ENCODE data around the gene INTS6L. TPM values are rescaled to one million over a fixed set of nuclear protein-coding genes. Genes with fewer than 3 reads are reported as not detected.

Gene INTS6L
- total and polyA plus RNA-seq, 2 experiments from 2014 or later = 8.1 to 12.3 TPM

DNA sequence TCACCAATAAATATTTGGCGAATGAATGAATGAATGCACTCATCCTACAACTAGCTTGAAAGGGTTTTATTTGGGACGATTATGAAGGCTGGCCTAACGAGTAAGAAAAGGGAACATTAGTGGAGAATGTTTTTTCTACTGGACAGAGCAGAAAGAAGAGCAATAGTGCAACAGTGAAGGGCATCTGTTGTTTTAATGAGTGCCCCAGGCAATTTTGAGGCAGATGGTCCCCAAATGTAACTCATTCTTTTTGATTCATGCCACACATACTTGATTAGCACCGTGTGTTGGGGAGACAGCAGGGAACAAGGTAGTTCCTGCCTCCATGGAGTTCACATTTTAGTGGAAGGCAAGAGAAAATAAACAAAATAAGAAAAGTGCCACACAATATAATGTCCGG lies 22.7 kb upstream of the INTS6L start:
- WGBS (ENCODE audit: low lambda C conversion rate, missing lambda C conversion rate) = 64% methylated on average over 5 of the region's 5 CpGs
- Histone ChIP-seq H3K27ac (no peak overlapping the region), H3K79me2 (no peaks in the 10 kb centered on the region), H2AFZ (no peak overlapping the region), H3K27me3 (no peaks in the 10 kb centered on the region), H3K9me2 (replicated peaks; ENCODE audit: insufficient read depth) (no peaks in the 10 kb centered on the region), H3K9me3 (ENCODE audit: low read depth) (no peaks in the 10 kb centered on the region), H3K36me3 (replicated peaks; ENCODE audit: insufficient read depth, low read depth) (no peaks in the 10 kb centered on the region), H3K4me3 (no peak overlapping the region), H3K4me2 (no peak overlapping the region), H3K4me1 (ENCODE audit: insufficient read depth) (no peaks in the 10 kb centered on the region), H4K20me1 (ENCODE audit: insufficient read depth, poor library complexity, severe bottlenecking) (no peaks in the 10 kb centered on the region)
- TF ChIP-seq CTCF (IDR thresholded peaks at IDR 0.05; ENCODE audit: poor library complexity) (no peak), EZH2 (IDR thresholded peaks at IDR 0.05; ENCODE audit: borderline replicate concordance) (no peak), EZH2phosphoT487 (IDR thresholded peaks at IDR 0.05; ENCODE audit: low read depth, severe bottlenecking, unreplicated experiment) (no peak)
- DNase-seq (ENCODE audit: low spot score) = no peak

GRCh38 chrX:135498236-135498635 lies 22.2 kb upstream of the INTS6L start:
- no peaks in the 10 kb centered on the region for H3K27me3 ChIP-seq
- WGBS (ENCODE audit: low lambda C conversion rate, missing lambda C conversion rate) = 84% methylated on average over 2 of the region's 2 CpGs

DNA sequence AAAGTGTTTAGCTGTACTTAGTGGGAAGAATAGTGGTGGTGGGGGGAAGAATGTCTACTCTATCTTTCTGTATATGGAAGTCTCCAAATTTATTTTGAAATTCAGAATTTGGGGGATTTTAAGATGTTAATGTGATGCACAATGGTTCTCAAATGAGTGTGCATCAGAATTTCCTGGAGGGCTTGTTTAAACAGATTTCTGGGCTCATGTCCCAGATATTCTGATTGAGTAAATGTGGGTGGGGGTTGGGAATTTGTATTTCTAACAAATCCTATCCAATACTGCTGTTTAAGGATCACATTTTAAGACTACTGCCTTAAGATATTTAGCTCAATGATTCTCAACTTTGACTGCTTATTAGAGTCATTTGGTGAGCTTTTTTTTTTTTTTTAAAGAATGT lies 15.1 kb upstream of the INTS6L start:
- Histone ChIP-seq H3K79me2 (no peaks in the 10 kb centered on the region), H3K9me2 (replicated peaks; ENCODE audit: insufficient read depth) (no peaks in the 10 kb centered on the region), H3K27ac (no peak overlapping the region), H3K9me3 (ENCODE audit: low read depth) (no peaks in the 10 kb centered on the region), H2AFZ (no peak overlapping the region), H3K27me3 (no peaks in the 10 kb centered on the region), H3K4me2 (no peak overlapping the region), H3K4me3 (no peak overlapping the region), H3K36me3 (replicated peaks; ENCODE audit: insufficient read depth, low read depth) (no peaks in the 10 kb centered on the region), H4K20me1 (ENCODE audit: insufficient read depth, poor library complexity, severe bottlenecking) (no peaks in the 10 kb centered on the region), H3K4me1 (ENCODE audit: insufficient read depth) (no peaks in the 10 kb centered on the region)
- TF ChIP-seq CTCF (IDR thresholded peaks at IDR 0.05; ENCODE audit: poor library complexity) (no peak), EZH2 (IDR thresholded peaks at IDR 0.05; ENCODE audit: borderline replicate concordance) (no peak), EZH2phosphoT487 (IDR thresholded peaks at IDR 0.05; ENCODE audit: low read depth, severe bottlenecking, unreplicated experiment) (no peak)
- DNase-seq (ENCODE audit: low spot score) = no peak

More at GRCh38 chrX:135498236-135498635, 22.2 kb upstream of the INTS6L start:
- Histone ChIP-seq H3K9me2 (replicated peaks; ENCODE audit: insufficient read depth) (no peaks in the 10 kb centered on the region), H3K79me2 (no peaks in the 10 kb centered on the region), H3K4me1 (ENCODE audit: insufficient read depth) (no peaks in the 10 kb centered on the region), H3K4me2 (no peak overlapping the region), H2AFZ (no peak overlapping the region), H3K36me3 (replicated peaks; ENCODE audit: insufficient read depth, low read depth) (no peaks in the 10 kb centered on the region), H3K9me3 (ENCODE audit: low read depth) (no peaks in the 10 kb centered on the region), H3K4me3 (no peak overlapping the region), H4K20me1 (ENCODE audit: insufficient read depth, poor library complexity, severe bottlenecking) (no peaks in the 10 kb centered on the region), H3K27ac (no peak overlapping the region)
- DNase-seq (ENCODE audit: low spot score) = no peak
- TF ChIP-seq EZH2 (IDR thresholded peaks at IDR 0.05; ENCODE audit: borderline replicate concordance) = no peak
- TF ChIP-seq EZH2phosphoT487 (IDR thresholded peaks at IDR 0.05; ENCODE audit: low read depth, severe bottlenecking, unreplicated experiment) = no peak
- no peak for TF ChIP-seq CTCF (IDR thresholded peaks at IDR 0.05; ENCODE audit: poor library complexity)

DNA sequence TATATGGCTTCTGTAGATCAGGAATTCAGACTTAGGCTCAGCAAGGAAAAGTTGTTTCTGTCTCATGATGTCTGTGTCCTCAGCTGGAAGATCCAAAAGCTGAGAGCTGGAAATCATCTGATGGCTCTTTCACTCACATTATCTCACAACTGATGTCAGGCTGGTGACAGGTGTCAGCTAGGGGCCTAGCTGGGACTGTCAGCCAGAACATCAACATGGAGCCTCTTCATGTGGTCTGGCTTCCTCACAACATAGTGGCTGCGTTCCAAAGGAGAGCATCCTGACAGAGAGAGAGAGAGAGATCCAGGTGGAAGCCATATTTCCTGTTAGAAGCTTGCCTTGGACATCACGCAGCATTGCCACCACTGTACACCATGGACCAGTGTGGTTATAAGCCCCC lies 10.6 kb upstream of the INTS6L start:
- no peaks in the 10 kb centered on the region for H3K27me3 ChIP-seq
- TF ChIP-seq EZH2 (IDR thresholded peaks at IDR 0.05; ENCODE audit: borderline replicate concordance) (no peak), CTCF (IDR thresholded peaks at IDR 0.05; ENCODE audit: poor library complexity) (no peak), EZH2phosphoT487 (IDR thresholded peaks at IDR 0.05; ENCODE audit: low read depth, severe bottlenecking, unreplicated experiment) (no peak)
- DNase-seq (ENCODE audit: low spot score) = no peak
- H3K9me2 ChIP-seq (replicated peaks; ENCODE audit: insufficient read depth) = no peaks in the 10 kb centered on the region
- WGBS (ENCODE audit: low lambda C conversion rate, missing lambda C conversion rate) = 66% methylated on average over 2 of the region's 2 CpGs
- H3K4me2 ChIP-seq = no peak overlapping the region
- H3K79me2 ChIP-seq = no peaks in the 10 kb centered on the region
- no peak overlapping the region for H3K4me3 ChIP-seq
- no peaks in the 10 kb centered on the region for H3K36me3 ChIP-seq (replicated peaks; ENCODE audit: insufficient read depth, low read depth)
- H4K20me1 ChIP-seq (ENCODE audit: insufficient read depth, poor library complexity, severe bottlenecking) = no peaks in the 10 kb centered on the region
- no peaks in the 10 kb centered on the region for H3K9me3 ChIP-seq (ENCODE audit: low read depth)
- no peaks in the 10 kb centered on the region for H3K4me1 ChIP-seq (ENCODE audit: insufficient read depth)
- H2AFZ ChIP-seq = no peak overlapping the region
- no peak overlapping the region for H3K27ac ChIP-seq
